ENCODE measurements around the gene FAP. TPM values are rescaled to one million over a fixed set of nuclear protein-coding genes. Genes with fewer than 3 reads are reported as not detected.

The FAP gene
- total and polyA plus RNA-seq, 2 of the 4 experiments (the other 2 are of a cell fraction), result 71.0 to 95.0 TPM

GRCh38 chr2:162261032-162261945 lies 18.0 kb upstream of the FAP start:
- peak overlapping the region; percentile 93 for H2BK120ac ChIP-seq (ENCODE audit: low read depth, low read length)
- H4K8ac ChIP-seq (ENCODE audit: low read depth in 2 of 2, low read length in 2 of 2), result peak overlapping the region; percentile 72 to 94
- peak overlapping the region; percentile 83 for H2AFZ ChIP-seq (replicated peaks; ENCODE audit: low read length, poor library complexity)
- DNase-seq, result peak; percentile 80
- no TSS peak for BruUV-seq (replicated peaks)
- H3K9ac ChIP-seq (ENCODE audit: low read depth, low read length), result 0 out of 2 replicates have a peak overlapping the region, but pooled peaks have one; percentile 18
- H2BK5ac ChIP-seq (ENCODE audit: low read depth, low read length, poor library complexity, severe bottlenecking), result peak overlapping the region; percentile 89
- H3K18ac ChIP-seq (ENCODE audit: low read depth, low read length), result peak overlapping the region; percentile 86
- no peaks in the 10 kb centered on the region for H3K9me3 ChIP-seq (ENCODE audit: control insufficient read depth, insufficient read depth, low read length)
- H4K91ac ChIP-seq (ENCODE audit: insufficient read depth, low read depth, low read length), result peak overlapping the region; percentile 83
- peak overlapping the region; percentile 75; the same call in 1 of the 3 replicates for H2BK15ac ChIP-seq (ENCODE audit: low read depth, low read length)
- peak; percentile 74 for ATAC-seq (ENCODE audit: low read depth)
- H4K20me1 ChIP-seq (ENCODE audit: insufficient read depth, low read length), result no peaks in the 10 kb centered on the region
- peak overlapping the region; percentile 8 for H2AK9ac ChIP-seq (replicated peaks; ENCODE audit: low read depth, low read length, poor library complexity)
- peak overlapping the region; percentile 86 for H2BK20ac ChIP-seq (ENCODE audit: low read depth, low read length)
- peak overlapping the region; percentile 90 for H3K27ac ChIP-seq (ENCODE audit: insufficient read depth, low read length)
- TF ChIP-seq NFE2L2 (IDR thresholded peaks at IDR 0.05; ENCODE audit: low read depth, low read length) (no peak), FOS (IDR thresholded peaks at IDR 0.05; ENCODE audit: low read depth, low read length) (0 out of 2 replicates have a peak, but pooled peaks have one; percentile 38), MXI1 (IDR thresholded peaks at IDR 0.05; ENCODE audit: borderline replicate concordance, low read depth, low read length) (no peak), CHD1 (IDR thresholded peaks at IDR 0.05; ENCODE audit: low read depth, low read length) (no peak), SMC3 (IDR thresholded peaks at IDR 0.05; ENCODE audit: low read depth, low read length) (no peak), POLR2A (IDR thresholded peaks at IDR 0.05; ENCODE audit: low read depth, low read length) (no peak), CEBPB (IDR thresholded peaks at IDR 0.05; ENCODE audit: low read depth, low read length) (peak; percentile 74), RCOR1 (IDR thresholded peaks at IDR 0.05; ENCODE audit: insufficient replicate concordance, low read length) (no peak)
- no peaks in the 10 kb centered on the region; the same call in 1 of the 2 replicates for H3K9me1 ChIP-seq (ENCODE audit: insufficient read depth, low read length)
- CTCF ChIA-PET, result interaction anchor here (1.0 kb wide), 1 partner anchor 35 kb away, joined by 4 read pairs; no protein-coding TSS in a partner anchor
- no peak overlapping the region for H3K4me3 ChIP-seq (ENCODE audit: insufficient read depth, low read depth, low read length)
- peaks cover 4% of the 10 kb centered on the region for H3K4me1 ChIP-seq (ENCODE audit: control insufficient read depth, insufficient read depth, low read length)
- H3K4me2 ChIP-seq (ENCODE audit: low read depth, low read length), result peak overlapping the region; percentile 52; the same call in 1 of the 2 replicates
- no peaks in the 10 kb centered on the region for H3K79me1 ChIP-seq (ENCODE audit: low read depth in 1 of 2, low read length in 2 of 2)
- intact Hi-C loops (cut with micrococcal nuclease) (no loop called here), dilution Hi-C loops (cut with HindIII; ENCODE audit: low sequenced_read_pairs, unreplicated experiment) (no loop called here), in situ Hi-C loops (cut with MboI; ENCODE audit: low sequenced_read_pairs) (no loop called here)
- 30% methylated on average over 2 of the region's 4 CpGs; no CpG with 5 or more reads in 1 of the 2 experiments for WGBS, 2 experiments (ENCODE audit: extremely low coverage in 2 of 2, insufficient read length in 1 of 2)
- H3K14ac ChIP-seq (replicated peaks; ENCODE audit: low read depth, low read length), result peak overlapping the region; percentile 72
- no peaks in the 10 kb centered on the region for H3K27me3 ChIP-seq (ENCODE audit: control insufficient read depth, insufficient read depth, low read length)
- H3K56ac ChIP-seq (ENCODE audit: extremely low read depth, insufficient read depth, low read length), result peak overlapping the region; percentile 25; the same call in 1 of the 2 replicates
- H2AK5ac ChIP-seq (ENCODE audit: low read depth, low read length), result peak overlapping the region; percentile 91
- no peaks in the 10 kb centered on the region for H3K36me3 ChIP-seq (ENCODE audit: control insufficient read depth, insufficient read depth, low read length)
- H3K4ac ChIP-seq (ENCODE audit: low read depth, low read length), result peak overlapping the region; percentile 85
- POLR2A ChIA-PET (ENCODE audit: unreplicated experiment), result interaction anchor here (0.9 kb wide), 1 partner anchor 17 kb away, joined by 3 read pairs; no protein-coding TSS in a partner anchor
- peak overlapping the region; percentile 85 for H3K23ac ChIP-seq (ENCODE audit: low read depth, low read length)
- peak overlapping the region; percentile 82 for H4K5ac ChIP-seq (ENCODE audit: low read depth, low read length)

All from IMR-90 (cell line).